Measurements from ENCODE around the gene GBX1.

DNA sequence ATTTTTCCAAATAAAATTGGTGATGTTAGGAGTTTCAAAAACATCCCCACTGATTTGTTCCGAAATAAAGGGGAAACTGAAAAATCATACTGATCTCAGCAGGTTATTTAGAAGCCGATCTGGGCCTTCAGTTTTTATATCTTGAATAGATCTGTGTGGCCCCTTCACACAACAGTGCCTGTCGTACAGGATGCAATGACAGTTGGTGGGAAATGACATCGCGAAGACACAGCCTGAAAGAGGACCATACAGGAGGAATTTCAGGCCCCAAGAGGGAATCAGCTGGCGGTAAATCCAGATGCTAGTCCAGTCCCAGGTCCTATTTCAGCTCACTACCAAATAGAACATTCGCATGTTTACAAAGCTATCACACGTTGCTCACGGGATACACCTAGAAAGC lies 39.8 kb upstream of the GBX1 start:
- TF ChIP-seq, protein P1, sequence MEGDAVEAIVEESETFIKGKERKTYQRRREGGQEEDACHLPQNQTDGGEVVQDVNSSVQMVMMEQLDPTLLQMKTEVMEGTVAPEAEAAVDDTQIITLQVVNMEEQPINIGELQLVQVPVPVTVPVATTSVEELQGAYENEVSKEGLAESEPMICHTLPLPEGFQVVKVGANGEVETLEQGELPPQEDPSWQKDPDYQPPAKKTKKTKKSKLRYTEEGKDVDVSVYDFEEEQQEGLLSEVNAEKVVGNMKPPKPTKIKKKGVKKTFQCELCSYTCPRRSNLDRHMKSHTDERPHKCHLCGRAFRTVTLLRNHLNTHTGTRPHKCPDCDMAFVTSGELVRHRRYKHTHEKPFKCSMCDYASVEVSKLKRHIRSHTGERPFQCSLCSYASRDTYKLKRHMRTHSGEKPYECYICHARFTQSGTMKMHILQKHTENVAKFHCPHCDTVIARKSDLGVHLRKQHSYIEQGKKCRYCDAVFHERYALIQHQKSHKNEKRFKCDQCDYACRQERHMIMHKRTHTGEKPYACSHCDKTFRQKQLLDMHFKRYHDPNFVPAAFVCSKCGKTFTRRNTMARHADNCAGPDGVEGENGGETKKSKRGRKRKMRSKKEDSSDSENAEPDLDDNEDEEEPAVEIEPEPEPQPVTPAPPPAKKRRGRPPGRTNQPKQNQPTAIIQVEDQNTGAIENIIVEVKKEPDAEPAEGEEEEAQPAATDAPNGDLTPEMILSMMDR (IDR thresholded peaks at IDR 0.05; ENCODE audit: low read depth, low read length): no peak
- TF ChIP-seq EZH2phosphoT487 (IDR thresholded peaks at IDR 0.05; ENCODE audit: low read depth): no peak
